Measurements from ENCODE around the gene MAFG. TPM values are rescaled to one million over a fixed set of nuclear protein-coding genes. Genes with fewer than 3 reads are reported as not detected.

Gene MAFG
- total RNA-seq, 4 donors from 2014 or later = 9.7 to 23.1 (median 12.7) TPM

GRCh38 chr17:81939218-81939617, 11.7 kb upstream of the MAFG start:
- TF ChIP-seq CTCF (IDR thresholded peaks at IDR 0.05) (no peak), POLR2A (IDR thresholded peaks at IDR 0.05) (no peak)
- intact Hi-C loops (cut with DNase I; ENCODE audit: low total_unique reads) = no loop called here
- no peak overlapping the region for H3K27ac ChIP-seq
- no peak overlapping the region for H3K4me3 ChIP-seq
- H3K27me3 ChIP-seq = no peaks in the 10 kb centered on the region
- H3K9me3 ChIP-seq = no peaks in the 10 kb centered on the region
- no peak for DNase-seq
- H3K36me3 ChIP-seq = no peaks in the 10 kb centered on the region
- peaks cover 0 to 7% of the 10 kb centered on the region in 2 donors for H3K4me1 ChIP-seq

GRCh38 chr17:81935709-81936084, 8.2 kb upstream of the MAFG start:
- no peak overlapping the region for H3K4me3 ChIP-seq
- intact Hi-C loops (cut with DNase I; ENCODE audit: low total_unique reads) = no loop called here
- DNase-seq = no peak

GRCh38 chr17:81934850-81935708, 7.5 kb upstream of the MAFG start:
- H3K9me3 ChIP-seq = no peaks in the 10 kb centered on the region
- H3K27me3 ChIP-seq = no peaks in the 10 kb centered on the region
- intact Hi-C loops (cut with DNase I; ENCODE audit: low total_unique reads) = no loop called here
- H3K36me3 ChIP-seq = no peaks in the 10 kb centered on the region
- no peak overlapping the region for H3K27ac ChIP-seq
- no peak overlapping the region for H3K4me3 ChIP-seq
- peaks cover 0 to 3% of the 10 kb centered on the region in 2 donors for H3K4me1 ChIP-seq
- DNase-seq = no peak
- no peak for TF ChIP-seq POLR2A (IDR thresholded peaks at IDR 0.05)
- no peak for TF ChIP-seq CTCF (IDR thresholded peaks at IDR 0.05)

More at GRCh38 chr17:81935709-81936084, 8.2 kb upstream of the MAFG start:
- H3K9me3 ChIP-seq = no peaks in the 10 kb centered on the region
- TF ChIP-seq POLR2A (IDR thresholded peaks at IDR 0.05) (no peak), CTCF (IDR thresholded peaks at IDR 0.05) (no peak)
- H3K27me3 ChIP-seq = no peaks in the 10 kb centered on the region
- peaks cover 0 to 7% of the 10 kb centered on the region in 2 donors for H3K4me1 ChIP-seq
- H3K36me3 ChIP-seq = no peaks in the 10 kb centered on the region
- no peak overlapping the region for H3K27ac ChIP-seq

- no peak overlapping the region for H3K4me3 ChIP-seq
- no peaks in the 10 kb centered on the region for H3K27me3 ChIP-seq
- no peak for DNase-seq
- H3K9me3 ChIP-seq = no peaks in the 10 kb centered on the region
- no peaks in the 10 kb centered on the region for H3K4me1 ChIP-seq
- intact Hi-C loops (cut with DNase I; ENCODE audit: low total_unique reads) = no loop called here
- H3K27ac ChIP-seq = no peak overlapping the region
- TF ChIP-seq POLR2A (IDR thresholded peaks at IDR 0.05) = no peak
- TF ChIP-seq CTCF (IDR thresholded peaks at IDR 0.05) = no peak
- H3K36me3 ChIP-seq = no peaks in the 10 kb centered on the region
Observed at GRCh38 chr17:81934098-81934757, 6.7 kb upstream of the MAFG start.

- Histone ChIP-seq H3K27me3 (no peaks in the 10 kb centered on the region), H3K36me3 (no peaks in the 10 kb centered on the region), H3K9me3 (no peaks in the 10 kb centered on the region), H3K27ac (no peak overlapping the region), H3K4me1 (no peaks in the 10 kb centered on the region), H3K4me3 (no peak overlapping the region)
- no peak for DNase-seq
- no peak for TF ChIP-seq POLR2A (IDR thresholded peaks at IDR 0.05)
- no peak for TF ChIP-seq CTCF (IDR thresholded peaks at IDR 0.05)
- intact Hi-C loops (cut with DNase I; ENCODE audit: low total_unique reads) = no loop called here
Observed at GRCh38 chr17:81933178-81933699, 5.7 kb upstream of the MAFG start.
